Measurements from ENCODE around the gene NAPSA.

Gene NAPSA

GRCh38 chr19:50383852-50384684 lies 18.6 kb upstream of the NAPSA start, which contains the start of gene POLD1:
TSS of gene POLD1 (plus strand) at chr19:50384347. CDS start at chr19:50398852, 14,505 bp downstream.
- DNase-seq = peak; percentile 97

- DNase-seq = peak; percentile 7
These were observed 17.8 kb upstream of the NAPSA start for GRCh38 chr19:50383001-50383851.

- no peak for DNase-seq
These were observed 16.7 kb upstream of the NAPSA start for GRCh38 chr19:50381881-50382729.

- no peak for DNase-seq
These were observed 15.3 kb upstream of the NAPSA start for GRCh38 chr19:50380751-50381151.

GRCh38 chr19:50380137-50380536 lies 14.7 kb upstream of the NAPSA start:
- no peak for DNase-seq

GRCh38 chr19:50379602-50380001 lies 14.2 kb upstream of the NAPSA start:
- DNase-seq = no peak

GRCh38 chr19:50378863-50379236 lies 13.4 kb upstream of the NAPSA start:
- DNase-seq = no peak

- DNase-seq = no peak
These were observed 12.9 kb upstream of the NAPSA start for GRCh38 chr19:50378169-50378862.

GRCh38 chr19:50377517-50377916 lies 12.1 kb upstream of the NAPSA start:
- DNase-seq = no peak

- DNase-seq = peak; percentile 39
These were observed 11.6 kb upstream of the NAPSA start for GRCh38 chr19:50377051-50377461.

- DNase-seq = peak; percentile 87
These were observed 11.0 kb upstream of the NAPSA start, which contains the start of gene NR1H2 for GRCh38 chr19:50376166-50377050. TSS of gene NR1H2 (plus strand) at chr19:50376457. CDS start at chr19:50377606, 1,149 bp downstream.

GRCh38 chr19:50371914-50372475 lies 6.6 kb upstream of the NAPSA start:
- no peak for DNase-seq

- DNase-seq = peak; percentile 69
These were observed 3.5 kb upstream of the NAPSA start for GRCh38 chr19:50368649-50369570.

GRCh38 chr19:50362656-50363424 lies 2.6 kb downstream of the NAPSA start:
- no peak for DNase-seq

GRCh38 chr19:50362030-50362412 lies 3.4 kb downstream of the NAPSA start:
- DNase-seq = no peak

- no peak for DNase-seq
These were observed 4.0 kb downstream of the NAPSA start for GRCh38 chr19:50361290-50362029.

- no peak for DNase-seq
These were observed 6.1 kb downstream of the NAPSA start for GRCh38 chr19:50359328-50359818.

Measured in NCI-H526 treated with DMSO at 0.1 percent for 48 hours (cell line).